ENCODE measurements around the gene PAEP.

Gene PAEP

GRCh38 chr9:135580664-135581380, 19.3 kb downstream of the PAEP start:
- no peak for TF ChIP-seq CTCF (IDR thresholded peaks at IDR 0.05; ENCODE audit: unreplicated experiment in 3 of 3)
- Mint-ChIP-seq H3K4me1 (no peaks in the 10 kb centered on the region), H3K9me3 (no peaks in the 10 kb centered on the region), H3K27me3 (ENCODE audit: low read depth) (peaks cover 5% of the 10 kb centered on the region), H3K36me3 (ENCODE audit: low read depth) (no peaks in the 10 kb centered on the region), H3K27ac (no peak overlapping the region), H3K4me3 (no peak overlapping the region)

GRCh38 chr9:135581636-135582426, 20.3 kb downstream of the PAEP start:
- Mint-ChIP-seq H3K27ac (no peak overlapping the region), H3K4me3 (no peak overlapping the region), H3K4me1 (no peaks in the 10 kb centered on the region), H3K27me3 (ENCODE audit: low read depth) (peaks cover 5% of the 10 kb centered on the region), H3K9me3 (no peaks in the 10 kb centered on the region), H3K36me3 (ENCODE audit: low read depth) (no peaks in the 10 kb centered on the region)
- TF ChIP-seq CTCF (IDR thresholded peaks at IDR 0.05; ENCODE audit: unreplicated experiment in 3 of 3), result no peak

DNA sequence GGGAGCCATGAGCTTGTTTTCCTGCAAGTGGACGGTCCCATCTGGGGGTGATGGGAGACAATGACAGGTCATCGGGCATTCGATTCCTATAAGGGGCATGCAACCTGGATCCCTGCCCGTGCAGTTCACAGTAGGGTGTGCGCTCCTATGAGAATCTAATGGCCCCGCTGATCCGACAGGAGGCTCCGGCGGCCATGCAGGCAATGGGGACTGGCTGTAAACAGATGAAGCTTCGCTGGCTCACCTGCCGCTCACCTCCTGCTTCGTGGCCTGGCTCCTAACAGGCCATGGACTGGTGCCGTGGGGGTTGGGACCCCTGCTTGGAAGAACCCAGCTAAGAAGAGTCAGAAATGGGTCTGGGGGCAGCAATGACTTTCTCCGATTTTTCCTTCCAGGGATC, 21.0 kb downstream of the PAEP start:
- Mint-ChIP-seq H3K4me3 (no peak overlapping the region), H3K27ac (no peak overlapping the region), H3K27me3 (ENCODE audit: low read depth) (peaks cover 5% of the 10 kb centered on the region), H3K9me3 (no peaks in the 10 kb centered on the region), H3K36me3 (ENCODE audit: low read depth) (no peaks in the 10 kb centered on the region), H3K4me1 (no peaks in the 10 kb centered on the region)
- TF ChIP-seq CTCF (IDR thresholded peaks at IDR 0.05; ENCODE audit: unreplicated experiment in 3 of 3), result no peak

DNA sequence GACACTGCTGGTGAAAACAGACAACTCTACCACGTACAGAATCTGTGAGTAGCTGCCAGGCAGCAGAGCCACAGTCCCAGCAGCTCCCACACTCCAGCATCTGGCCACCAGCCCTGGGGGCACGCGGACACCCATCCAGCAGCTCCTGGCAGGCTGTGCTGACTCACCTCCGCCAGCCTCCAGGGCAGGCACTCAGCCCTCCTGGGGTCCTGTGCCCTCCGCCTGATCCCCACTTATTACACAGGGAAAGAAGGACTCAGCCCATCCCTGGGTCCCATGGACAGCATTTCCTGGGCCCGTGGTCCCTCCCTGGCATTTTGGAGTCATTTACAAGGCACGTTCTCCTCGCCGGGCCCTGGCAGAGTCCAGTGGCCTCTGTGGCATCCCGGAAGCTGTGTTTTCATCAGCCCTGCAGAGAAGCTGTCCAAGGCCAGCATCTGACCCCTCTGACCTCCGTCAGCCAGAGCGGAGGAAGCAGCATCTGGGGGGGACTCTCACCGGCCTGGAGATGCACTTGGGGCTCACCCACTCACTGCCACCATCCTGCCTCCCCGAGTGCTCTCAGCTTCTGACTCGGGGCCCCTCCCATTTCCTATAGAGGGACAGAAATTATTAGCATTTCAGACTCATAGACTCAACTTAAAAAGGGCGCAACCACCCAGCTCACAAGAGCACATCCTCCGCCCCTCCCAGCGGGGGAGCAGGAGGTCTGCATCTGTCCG, 21.6 kb downstream of the PAEP start:
- Mint-ChIP-seq H3K4me1 (no peaks in the 10 kb centered on the region), H3K27ac (no peak overlapping the region), H3K27me3 (ENCODE audit: low read depth) (peaks cover 5% of the 10 kb centered on the region), H3K9me3 (no peaks in the 10 kb centered on the region), H3K4me3 (no peak overlapping the region), H3K36me3 (ENCODE audit: low read depth) (no peaks in the 10 kb centered on the region)
- TF ChIP-seq CTCF (IDR thresholded peaks at IDR 0.05; ENCODE audit: unreplicated experiment in 3 of 3), result no peak

DNA sequence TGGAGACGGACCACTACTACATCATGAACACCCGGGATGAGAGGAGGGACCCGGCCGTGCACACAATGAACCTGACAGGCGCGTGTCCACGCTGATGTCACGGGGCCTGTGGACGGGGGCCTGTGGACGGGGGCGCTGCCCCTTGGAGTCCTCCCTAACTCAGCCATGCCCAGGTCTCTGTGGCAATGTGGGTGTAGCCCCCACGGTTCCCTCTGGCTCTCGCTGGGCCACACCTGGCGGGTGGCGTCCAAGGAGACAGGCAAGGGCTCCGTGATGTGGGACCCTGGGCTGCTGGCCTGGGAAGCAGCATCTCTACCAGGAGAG, 22.1 kb downstream of the PAEP start:
- no peak for TF ChIP-seq CTCF (IDR thresholded peaks at IDR 0.05; ENCODE audit: unreplicated experiment in 3 of 3)
- Mint-ChIP-seq H3K27me3 (ENCODE audit: low read depth) (peaks cover 5% of the 10 kb centered on the region), H3K9me3 (no peaks in the 10 kb centered on the region), H3K4me3 (no peak overlapping the region), H3K4me1 (no peaks in the 10 kb centered on the region), H3K27ac (no peak overlapping the region), H3K36me3 (ENCODE audit: low read depth) (no peaks in the 10 kb centered on the region)
